Jurkat, Clone E6-1 (cell line): ENCODE results near the gene SLC17A1. TPM values are rescaled to one million over a fixed set of nuclear protein-coding genes. Genes with fewer than 3 reads are reported as not detected.

Experiments used
- DNase-seq: peaks from one replicate; pipeline ENCODE4 v3.0.0-alpha.2; 2011; ENCODE audit warnings: low read depth, low spot score
- H3K4me3 ChIP-seq: 2 replicates; pipeline ENCODE4 v1.5.1; 2011; ENCODE audit warnings: mild to moderate bottlenecking, low read length, control low read depth, moderate library complexity
- polyA plus RNA-seq: library from polyadenylated mRNA; unstranded; fragments of >200 nt; gene quantifications from one replicate; pipeline ENCODE4 v1.2.1, GENCODE V29; 2012; ENCODE audit warnings: missing spikeins; ENCODE audit not compliant: insufficient read length, insufficient read depth

Gene SLC17A1
- polyA plus RNA-seq = not detected

GRCh38 chr6:25831532-25832306, at the start of gene SLC17A1:
Gene SLC17A1 (minus strand): TSS chr6:25832052. CDS start chr6:25830557, 1,495 bp downstream.
- no peak for DNase-seq
- no peak within 1 kb of the TSS for H3K4me3 ChIP-seq

- no peak overlapping the region for H3K4me3 ChIP-seq
- DNase-seq = no peak
Measured at GRCh38 chr6:25880601-25881000, 48.7 kb upstream of the SLC17A1 start.

GRCh38 chr6:25878721-25879322, 47.0 kb upstream of the SLC17A1 start:
- no peak overlapping the region for H3K4me3 ChIP-seq
- DNase-seq = no peak

GRCh38 chr6:25875926-25876602, 44.2 kb upstream of the SLC17A1 start:
- no peak overlapping the region for H3K4me3 ChIP-seq
- DNase-seq = no peak

- DNase-seq = no peak
Measured at GRCh38 chr6:25875563-25875905, 43.7 kb upstream of the SLC17A1 start.

GRCh38 chr6:25874822-25875562, 43.1 kb upstream of the SLC17A1 start:
- no peak for DNase-seq
- H3K4me3 ChIP-seq = no peak overlapping the region

More at GRCh38 chr6:25875563-25875905, 43.7 kb upstream of the SLC17A1 start:
- no peak overlapping the region for H3K4me3 ChIP-seq

GRCh38 chr6:25874118-25874517, 42.3 kb upstream of the SLC17A1 start, which contains the start of gene SLC17A3:
Gene SLC17A3 (minus strand): TSS chr6:25874243. CDS start chr6:25868387, 5,856 bp downstream.
- no peak for DNase-seq
- no peak within 1 kb of the TSS for H3K4me3 ChIP-seq

GRCh38 chr6:25872814-25873213, 41.0 kb upstream of the SLC17A1 start:
- H3K4me3 ChIP-seq = no peak overlapping the region
- no peak for DNase-seq

- no peak overlapping the region for H3K4me3 ChIP-seq
- DNase-seq = no peak
Measured at GRCh38 chr6:25869840-25870239, 38.0 kb upstream of the SLC17A1 start.

- no peak for DNase-seq
- H3K4me3 ChIP-seq = no peak overlapping the region
Measured at GRCh38 chr6:25868436-25869183, 36.8 kb upstream of the SLC17A1 start.

- peak; percentile 73 for DNase-seq
- no peak overlapping the region for H3K4me3 ChIP-seq
Measured at GRCh38 chr6:25866011-25866410, 34.2 kb upstream of the SLC17A1 start.

- H3K4me3 ChIP-seq = no peak overlapping the region
- DNase-seq = no peak
Measured at GRCh38 chr6:25863360-25863759, 31.5 kb upstream of the SLC17A1 start.

- H3K4me3 ChIP-seq = no peak overlapping the region
- no peak for DNase-seq
Measured at GRCh38 chr6:25862199-25862598, 30.3 kb upstream of the SLC17A1 start.

GRCh38 chr6:25852756-25853155, 20.9 kb upstream of the SLC17A1 start:
- no peak overlapping the region for H3K4me3 ChIP-seq
- DNase-seq = no peak

GRCh38 chr6:25851961-25852360, 20.1 kb upstream of the SLC17A1 start:
- H3K4me3 ChIP-seq = no peak overlapping the region
- no peak for DNase-seq

GRCh38 chr6:25844518-25844917, 12.7 kb upstream of the SLC17A1 start:
- DNase-seq = no peak
- no peak overlapping the region for H3K4me3 ChIP-seq

- H3K4me3 ChIP-seq = no peak overlapping the region
- DNase-seq = no peak
Measured at GRCh38 chr6:25842526-25842925, 10.7 kb upstream of the SLC17A1 start.

- no peak overlapping the region for H3K4me3 ChIP-seq
- DNase-seq = no peak
Measured at GRCh38 chr6:25835442-25836283, 3.8 kb upstream of the SLC17A1 start.
